ENCODE results near the gene C12orf57.

Gene C12orf57

DNA sequence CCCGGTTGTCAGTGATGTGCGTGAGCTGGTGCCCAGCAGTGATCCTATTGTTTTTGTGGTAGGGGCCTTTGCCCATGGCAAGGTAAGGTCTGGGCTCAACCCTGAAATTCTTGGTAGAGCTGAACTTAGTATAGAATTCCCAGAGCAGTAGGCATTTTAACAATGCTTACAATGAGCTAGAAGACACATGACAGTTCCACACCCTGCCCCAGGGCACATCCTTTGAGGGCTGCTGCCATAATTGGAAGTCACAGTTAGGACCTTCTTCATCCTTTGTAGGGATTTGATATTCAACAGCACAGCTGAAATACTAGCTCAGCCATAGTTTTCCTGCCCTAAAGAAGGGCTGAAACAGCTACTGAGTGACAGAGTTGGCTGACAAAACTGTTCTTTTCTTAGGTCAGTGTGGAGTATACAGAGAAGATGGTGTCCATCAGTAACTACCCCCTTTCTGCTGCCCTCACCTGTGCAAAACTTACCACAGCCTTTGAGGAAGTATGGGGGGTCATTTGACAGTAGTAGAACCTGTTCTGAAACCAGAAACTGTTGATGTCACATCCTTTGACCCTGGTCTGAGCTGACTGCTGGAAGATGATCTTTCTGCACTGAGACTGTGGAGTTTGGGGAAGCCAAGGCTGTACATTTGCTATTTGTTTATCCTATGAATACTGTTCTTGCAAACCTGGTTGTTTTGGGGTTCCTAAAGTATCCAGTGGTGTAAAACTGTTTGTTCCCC is 31.6 kb downstream of the C12orf57 start:
- no peak for TF ChIP-seq EZH2 (IDR thresholded peaks at IDR 0.05; ENCODE audit: borderline replicate concordance, low read length)
- TF ChIP-seq, protein P1, sequence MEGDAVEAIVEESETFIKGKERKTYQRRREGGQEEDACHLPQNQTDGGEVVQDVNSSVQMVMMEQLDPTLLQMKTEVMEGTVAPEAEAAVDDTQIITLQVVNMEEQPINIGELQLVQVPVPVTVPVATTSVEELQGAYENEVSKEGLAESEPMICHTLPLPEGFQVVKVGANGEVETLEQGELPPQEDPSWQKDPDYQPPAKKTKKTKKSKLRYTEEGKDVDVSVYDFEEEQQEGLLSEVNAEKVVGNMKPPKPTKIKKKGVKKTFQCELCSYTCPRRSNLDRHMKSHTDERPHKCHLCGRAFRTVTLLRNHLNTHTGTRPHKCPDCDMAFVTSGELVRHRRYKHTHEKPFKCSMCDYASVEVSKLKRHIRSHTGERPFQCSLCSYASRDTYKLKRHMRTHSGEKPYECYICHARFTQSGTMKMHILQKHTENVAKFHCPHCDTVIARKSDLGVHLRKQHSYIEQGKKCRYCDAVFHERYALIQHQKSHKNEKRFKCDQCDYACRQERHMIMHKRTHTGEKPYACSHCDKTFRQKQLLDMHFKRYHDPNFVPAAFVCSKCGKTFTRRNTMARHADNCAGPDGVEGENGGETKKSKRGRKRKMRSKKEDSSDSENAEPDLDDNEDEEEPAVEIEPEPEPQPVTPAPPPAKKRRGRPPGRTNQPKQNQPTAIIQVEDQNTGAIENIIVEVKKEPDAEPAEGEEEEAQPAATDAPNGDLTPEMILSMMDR (IDR thresholded peaks at IDR 0.05; ENCODE audit: low read length), result no peak
- Histone ChIP-seq H3K4me1 (ENCODE audit: insufficient read depth, low read length, severe bottlenecking) (peaks cover 12% of the 10 kb centered on the region), H3K36me3 (ENCODE audit: insufficient read depth, low read length) (peaks cover 76% of the 10 kb centered on the region), H3K9ac (ENCODE audit: low read length) (no peak overlapping the region), H3F3A (ENCODE audit: insufficient read depth, low read length) (no peaks in the 10 kb centered on the region), H3K9me2 (ENCODE audit: low read depth, low read length) (no peaks in the 10 kb centered on the region), H3K27ac (ENCODE audit: low read depth, low read length, poor library complexity, severe bottlenecking) (no peak overlapping the region), H2AFZ (ENCODE audit: low read length) (no peak overlapping the region), H4K20me1 (ENCODE audit: insufficient read depth, low read length) (no peaks in the 10 kb centered on the region), H3K4me2 (ENCODE audit: low read length) (no peak overlapping the region), H3K4me3 (ENCODE audit: low read depth, low read length, poor library complexity, severe bottlenecking) (no peak overlapping the region), H3K27me3 (ENCODE audit: insufficient read depth, low read length) (no peaks in the 10 kb centered on the region), H3K79me2 (ENCODE audit: insufficient read depth, low read length) (peaks cover 21% of the 10 kb centered on the region), H3K9me3 (ENCODE audit: low read length) (no peaks in the 10 kb centered on the region)

DNA sequence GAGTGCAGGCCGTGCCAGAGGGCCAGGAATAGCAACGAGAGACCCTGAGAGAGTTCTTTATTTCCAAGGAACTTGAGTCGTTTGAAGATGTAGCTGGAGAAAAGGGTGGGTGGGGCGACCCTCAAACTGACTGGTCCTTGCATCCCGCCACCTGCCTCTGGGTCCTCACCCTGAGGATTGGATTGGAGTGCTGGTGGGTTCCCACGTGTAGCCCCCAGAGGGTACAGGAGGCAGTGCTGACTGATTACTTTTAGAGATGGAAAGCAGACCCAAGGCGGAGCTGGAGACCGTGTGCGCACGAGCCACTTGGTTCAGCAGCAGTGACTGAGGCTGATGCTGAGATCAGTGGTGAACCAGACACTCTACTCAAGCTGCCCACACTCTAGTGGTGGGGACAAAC is 33.8 kb downstream of the C12orf57 start:
- H3K27me3 ChIP-seq (ENCODE audit: insufficient read depth, low read length), result no peaks in the 10 kb centered on the region
- H3K79me2 ChIP-seq (ENCODE audit: insufficient read depth, low read length), result peaks cover 2% of the 10 kb centered on the region
- H3K9me2 ChIP-seq (ENCODE audit: low read depth, low read length), result no peaks in the 10 kb centered on the region
- H4K20me1 ChIP-seq (ENCODE audit: insufficient read depth, low read length), result no peaks in the 10 kb centered on the region
- H3K4me1 ChIP-seq (ENCODE audit: insufficient read depth, low read length, severe bottlenecking), result no peaks in the 10 kb centered on the region
- H2AFZ ChIP-seq (ENCODE audit: low read length), result no peak overlapping the region
- H3K9ac ChIP-seq (ENCODE audit: low read length), result no peak overlapping the region
- H3K4me3 ChIP-seq (ENCODE audit: low read depth, low read length, poor library complexity, severe bottlenecking), result no peak overlapping the region
- no peaks in the 10 kb centered on the region for H3K9me3 ChIP-seq (ENCODE audit: low read length)
- TF ChIP-seq, protein P1 (IDR thresholded peaks at IDR 0.05; ENCODE audit: low read length), result no peak
- TF ChIP-seq EZH2 (IDR thresholded peaks at IDR 0.05; ENCODE audit: borderline replicate concordance, low read length), result no peak
- H3F3A ChIP-seq (ENCODE audit: insufficient read depth, low read length), result no peaks in the 10 kb centered on the region
- H3K27ac ChIP-seq (ENCODE audit: low read depth, low read length, poor library complexity, severe bottlenecking), result no peak overlapping the region
- H3K4me2 ChIP-seq (ENCODE audit: low read length), result no peak overlapping the region
- H3K36me3 ChIP-seq (ENCODE audit: insufficient read depth, low read length), result peaks cover 91% of the 10 kb centered on the region

DNA sequence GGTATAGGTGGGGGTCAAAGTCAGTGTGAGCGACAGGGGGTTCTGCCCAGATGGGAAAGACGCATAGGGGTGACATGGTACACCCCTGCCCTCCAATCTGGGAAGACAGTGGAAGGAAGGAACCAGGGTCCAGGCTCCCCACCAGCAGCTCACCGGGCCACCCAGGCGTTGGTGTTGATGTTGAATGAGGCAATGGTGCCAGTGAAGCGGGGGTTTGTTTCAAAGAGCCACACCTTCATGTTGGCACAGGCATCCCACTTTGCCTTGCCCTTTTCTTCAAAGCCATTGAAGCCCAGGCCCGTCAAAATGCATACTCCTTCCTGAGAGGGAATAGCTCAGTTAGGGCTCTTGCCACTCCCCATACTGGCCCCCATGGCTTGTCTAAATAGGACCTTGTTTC is 34.4 kb downstream of the C12orf57 start:
- H3K4me3 ChIP-seq (ENCODE audit: low read depth, low read length, poor library complexity, severe bottlenecking), result no peak overlapping the region
- no peaks in the 10 kb centered on the region for H3K4me1 ChIP-seq (ENCODE audit: insufficient read depth, low read length, severe bottlenecking)
- no peaks in the 10 kb centered on the region for H3K27me3 ChIP-seq (ENCODE audit: insufficient read depth, low read length)
- peaks cover 93% of the 10 kb centered on the region for H3K36me3 ChIP-seq (ENCODE audit: insufficient read depth, low read length)
- H3K27ac ChIP-seq (ENCODE audit: low read depth, low read length, poor library complexity, severe bottlenecking), result no peak overlapping the region
- no peak overlapping the region for H3K9ac ChIP-seq (ENCODE audit: low read length)
- no peak for TF ChIP-seq EZH2 (IDR thresholded peaks at IDR 0.05; ENCODE audit: borderline replicate concordance, low read length)
- TF ChIP-seq, protein P1 (IDR thresholded peaks at IDR 0.05; ENCODE audit: low read length), result no peak
- H3K4me2 ChIP-seq (ENCODE audit: low read length), result no peak overlapping the region
- H2AFZ ChIP-seq (ENCODE audit: low read length), result no peak overlapping the region
- no peaks in the 10 kb centered on the region for H4K20me1 ChIP-seq (ENCODE audit: insufficient read depth, low read length)
- no peaks in the 10 kb centered on the region for H3K9me3 ChIP-seq (ENCODE audit: low read length)
- H3K79me2 ChIP-seq (ENCODE audit: insufficient read depth, low read length), result no peaks in the 10 kb centered on the region
- H3F3A ChIP-seq (ENCODE audit: insufficient read depth, low read length), result no peaks in the 10 kb centered on the region
- no peaks in the 10 kb centered on the region for H3K9me2 ChIP-seq (ENCODE audit: low read depth, low read length)
